GM18505 (cell line): Measurements from ENCODE around the gene PDE4A.

Experiments used
- ATAC-seq: cut with Tn5 transposase; IDR thresholded peaks from one replicate; pipeline ENCODE4 v1.9.1; 2021; ENCODE audit not compliant: unreplicated experiment
- POLR2A ChIP-seq: IDR thresholded peaks from 4 replicates; pipeline ENCODE4 v1.6.1; 2011; ENCODE audit warnings: borderline replicate concordance; ENCODE audit not compliant: insufficient read depth, insufficient read length; ENCODE audit errors: extremely low read depth

The PDE4A gene

GRCh38 chr19:10424011-10424637 is 3.8 kb downstream of the PDE4A start:
- no peak for TF ChIP-seq POLR2A
- no peak for ATAC-seq

- no peak for ATAC-seq
- TF ChIP-seq POLR2A, result no peak
Observed at GRCh38 chr19:10427169-10427568, 6.8 kb downstream of the PDE4A start.

GRCh38 chr19:10428996-10429381 is 8.7 kb downstream of the PDE4A start:
- no peak for ATAC-seq
- TF ChIP-seq POLR2A, result no peak

GRCh38 chr19:10430505-10431253 is 10.3 kb downstream of the PDE4A start:
- ATAC-seq, result no peak
- peak; percentile 28 for TF ChIP-seq POLR2A

GRCh38 chr19:10431254-10431942 is 11.1 kb downstream of the PDE4A start:
- no peak for TF ChIP-seq POLR2A
- ATAC-seq, result no peak

GRCh38 chr19:10431943-10432735 is 11.8 kb downstream of the PDE4A start:
- ATAC-seq, result no peak
- TF ChIP-seq POLR2A, result peak; percentile 11

GRCh38 chr19:10432736-10433130 is 12.4 kb downstream of the PDE4A start:
- no peak for ATAC-seq
- TF ChIP-seq POLR2A, result no peak

GRCh38 chr19:10433131-10433536 is 12.8 kb downstream of the PDE4A start:
- no peak for TF ChIP-seq POLR2A
- no peak for ATAC-seq

- no peak for ATAC-seq
- no peak for TF ChIP-seq POLR2A
Observed at GRCh38 chr19:10439588-10439987, 19.2 kb downstream of the PDE4A start.

- ATAC-seq, result no peak
- TF ChIP-seq POLR2A, result no peak
Observed at GRCh38 chr19:10442698-10443097, 22.4 kb downstream of the PDE4A start.

GRCh38 chr19:10449037-10449436 is 28.7 kb downstream of the PDE4A start:
- no peak for TF ChIP-seq POLR2A
- ATAC-seq, result no peak

GRCh38 chr19:10450191-10450852 is 30.0 kb downstream of the PDE4A start:
- ATAC-seq, result no peak
- no peak for TF ChIP-seq POLR2A

GRCh38 chr19:10450853-10451609 is 30.7 kb downstream of the PDE4A start:
- no peak for ATAC-seq
- no peak for TF ChIP-seq POLR2A
